Smooth muscle cell (in vitro differentiated cells): ENCODE results near the gene MAB21L1. TPM values are rescaled to one million over a fixed set of nuclear protein-coding genes. Genes with fewer than 3 reads are reported as not detected.

Experiments used
- DNase-seq: peaks from one replicate; lab custom pipeline; 2025; ENCODE audit not compliant: unreplicated experiment; lab: John Stamatoyannopoulos, UW
- H2AFZ ChIP-seq: fragments of 200-600 bp; sonication (generic); 2 replicates; pipeline ENCODE4 v1.6.0; 2016; ENCODE audit warnings: antibody characterized with exemption, low read depth, mild to moderate bottlenecking
- H3F3A ChIP-seq: fragments of 200-600 bp; sonication (generic); 2 replicates; pipeline ENCODE4 v1.6.0; 2017; ENCODE audit warnings: antibody characterized with exemption, low read depth
- H3K27ac ChIP-seq: fragments of 200-600 bp; sonication (generic); 2 replicates; pipeline ENCODE4 v1.5.1; 2016; ENCODE audit warnings: low read depth, mild to moderate bottlenecking
- H3K27me3 ChIP-seq: fragments of 200-600 bp; sonication (generic); 2 replicates; pipeline ENCODE4 v1.6.1; 2016; ENCODE audit warnings: low read depth, mild to moderate bottlenecking
- H3K36me3 ChIP-seq: fragments of 200-600 bp; sonication (generic); 2 replicates; pipeline ENCODE4 v1.5.1; 2016; ENCODE audit warnings: low read depth
- H3K4me1 ChIP-seq: fragments of 200-600 bp; sonication (generic); 2 replicates; pipeline ENCODE4 v1.5.1; 2016; ENCODE audit warnings: low read depth
- H3K4me2 ChIP-seq: fragments of 200-600 bp; sonication (generic); 2 replicates; pipeline ENCODE4 v1.6.0; 2016; ENCODE audit warnings: mild to moderate bottlenecking
- H3K4me3 ChIP-seq: fragments of 200-600 bp; sonication (generic); 2 replicates; pipeline ENCODE4 v1.5.1; 2016; ENCODE audit warnings: mild to moderate bottlenecking
- H3K79me2 ChIP-seq: fragments of 200-600 bp; sonication (generic); 2 replicates; pipeline ENCODE4 v1.6.0; 2016; ENCODE audit warnings: low read depth, mild to moderate bottlenecking
- H3K9ac ChIP-seq: fragments of 200-600 bp; sonication (generic); 2 replicates; pipeline ENCODE4 v1.6.0; 2016; ENCODE audit warnings: low read depth
- H3K9me3 ChIP-seq: fragments of 200-600 bp; sonication (generic); replicated peaks from 2 replicates; pipeline ENCODE4 v1.5.1; 2016; ENCODE audit warnings: low read depth
- H4K20me1 ChIP-seq: fragments of 200-600 bp; sonication (generic); 2 replicates; pipeline ENCODE4 v1.6.0; 2016; ENCODE audit warnings: low read depth
- WGBS: methylation state at CpG from one replicate; pipeline ENCODE4 v1.1.7; 2016; ENCODE audit warnings: low lambda C conversion rate; 5-methylcytosine and 5-hydroxymethylcytosine counted together
- polyA plus RNA-seq: library from polyadenylated mRNA; unstranded; fragments of >200 nt; fragmentation: Nextera tagmentation; extraction: Ambion mirVana; gene quantifications from 2 replicates; pipeline ENCODE4 v1.2.1, GENCODE V29; 2016
- total RNA-seq: library from RNA; depleted of rRNA; stranded (reverse); fragments of >200 nt; gene quantifications from 2 replicates; pipeline ENCODE4 v1.2.3, GENCODE V29; 2014
- TF ChIP-seq, protein P1 (sequence below): fragments of 200-600 bp; sonication (generic); IDR thresholded peaks from 2 replicates; pipeline ENCODE4 v1.5.1; 2017; ENCODE audit warnings: borderline replicate concordance, mild to moderate bottlenecking, antibody characterized with exemption; ENCODE audit not compliant: insufficient read depth, poor library complexity, severe bottlenecking

Gene MAB21L1
- total and polyA plus RNA-seq, 2 experiments from 2014 or later = 0.18 TPM; not detected in 1

- H3K9me3 ChIP-seq = no peaks in the 10 kb centered on the region
- no peak overlapping the region for H3K4me2 ChIP-seq
- no peaks in the 10 kb centered on the region for H3F3A ChIP-seq
- H3K27ac ChIP-seq = no peak overlapping the region
- TF ChIP-seq, protein P1, sequence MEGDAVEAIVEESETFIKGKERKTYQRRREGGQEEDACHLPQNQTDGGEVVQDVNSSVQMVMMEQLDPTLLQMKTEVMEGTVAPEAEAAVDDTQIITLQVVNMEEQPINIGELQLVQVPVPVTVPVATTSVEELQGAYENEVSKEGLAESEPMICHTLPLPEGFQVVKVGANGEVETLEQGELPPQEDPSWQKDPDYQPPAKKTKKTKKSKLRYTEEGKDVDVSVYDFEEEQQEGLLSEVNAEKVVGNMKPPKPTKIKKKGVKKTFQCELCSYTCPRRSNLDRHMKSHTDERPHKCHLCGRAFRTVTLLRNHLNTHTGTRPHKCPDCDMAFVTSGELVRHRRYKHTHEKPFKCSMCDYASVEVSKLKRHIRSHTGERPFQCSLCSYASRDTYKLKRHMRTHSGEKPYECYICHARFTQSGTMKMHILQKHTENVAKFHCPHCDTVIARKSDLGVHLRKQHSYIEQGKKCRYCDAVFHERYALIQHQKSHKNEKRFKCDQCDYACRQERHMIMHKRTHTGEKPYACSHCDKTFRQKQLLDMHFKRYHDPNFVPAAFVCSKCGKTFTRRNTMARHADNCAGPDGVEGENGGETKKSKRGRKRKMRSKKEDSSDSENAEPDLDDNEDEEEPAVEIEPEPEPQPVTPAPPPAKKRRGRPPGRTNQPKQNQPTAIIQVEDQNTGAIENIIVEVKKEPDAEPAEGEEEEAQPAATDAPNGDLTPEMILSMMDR = no peak
- DNase-seq = no peak
- H3K27me3 ChIP-seq = no peaks in the 10 kb centered on the region
- no peaks in the 10 kb centered on the region for H3K79me2 ChIP-seq
- H3K4me3 ChIP-seq = no peak overlapping the region
- H3K4me1 ChIP-seq = peaks cover 8% of the 10 kb centered on the region
- WGBS = 39% methylated on average over 6 of the region's 6 CpGs
- H2AFZ ChIP-seq = no peak overlapping the region
- no peaks in the 10 kb centered on the region for H3K36me3 ChIP-seq
- no peaks in the 10 kb centered on the region for H4K20me1 ChIP-seq
- no peak overlapping the region for H3K9ac ChIP-seq
These were observed 38.5 kb upstream of the MAB21L1 start for GRCh38 chr13:35514801-35515502.

DNA sequence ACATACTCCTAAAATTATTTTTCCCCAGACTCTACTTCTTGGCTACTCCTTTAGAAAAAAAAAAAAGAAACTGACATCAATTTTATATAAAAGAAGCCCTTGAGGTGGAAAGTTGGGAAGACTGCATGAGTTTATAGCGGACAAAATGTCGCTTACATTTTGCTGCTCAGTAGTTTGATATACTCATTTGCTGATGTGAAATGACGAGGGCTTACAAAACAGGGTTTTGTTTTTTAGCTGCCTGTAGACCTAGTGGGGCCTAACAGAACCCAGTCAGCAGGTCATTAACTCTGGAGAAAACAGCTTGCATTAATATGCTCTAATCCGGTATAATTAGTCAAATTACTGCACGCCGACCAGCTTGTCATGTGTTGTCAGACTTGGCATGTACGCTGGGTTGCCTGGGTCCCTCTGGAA, 37.6 kb upstream of the MAB21L1 start:
- TF ChIP-seq, protein P1 = no peak
- no peak overlapping the region for H3K27ac ChIP-seq

DNA sequence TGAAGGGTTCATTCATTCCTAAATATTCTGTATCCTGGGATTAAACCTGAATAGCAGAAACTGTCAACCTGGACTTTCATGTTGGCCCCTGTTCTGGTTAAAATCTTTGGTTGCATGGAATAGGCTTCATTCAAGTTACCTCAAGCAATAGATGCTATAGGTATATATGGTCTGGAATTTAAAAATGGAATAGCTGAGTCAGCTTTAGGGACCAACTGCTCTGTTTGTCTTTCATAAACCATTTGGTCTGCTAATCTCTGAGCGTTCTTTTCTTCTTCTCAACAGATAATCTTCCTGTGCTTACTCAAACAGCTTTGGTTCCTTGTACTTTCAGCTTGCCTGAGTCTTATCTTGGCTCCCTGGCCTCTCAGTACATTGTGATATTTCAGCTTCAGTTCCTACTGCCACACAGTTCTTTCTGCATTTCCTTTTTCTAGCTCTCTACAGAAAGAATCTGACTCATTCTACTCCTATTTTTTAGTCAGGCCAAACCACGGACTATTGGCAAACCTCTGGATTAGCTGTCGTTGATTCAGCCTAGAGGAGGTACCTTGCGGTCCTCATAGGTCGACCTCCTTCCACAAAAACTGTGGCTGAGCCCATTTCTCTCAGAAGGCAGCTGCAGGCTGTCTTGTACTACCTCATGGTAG, 35.9 kb upstream of the MAB21L1 start:
- no peak overlapping the region for H3K4me3 ChIP-seq
- no peaks in the 10 kb centered on the region for H3K36me3 ChIP-seq
- H3K9me3 ChIP-seq = no peaks in the 10 kb centered on the region
- no peaks in the 10 kb centered on the region for H3K79me2 ChIP-seq
- no peaks in the 10 kb centered on the region for H3F3A ChIP-seq
- H3K27ac ChIP-seq = peak overlapping the region; percentile 3
- TF ChIP-seq, protein P1 = no peak
- H3K4me1 ChIP-seq = peaks cover 8% of the 10 kb centered on the region
- DNase-seq = no peak
- no peaks in the 10 kb centered on the region for H4K20me1 ChIP-seq
- H3K9ac ChIP-seq = no peak overlapping the region
- no peak overlapping the region for H2AFZ ChIP-seq
- WGBS = 46% methylated on average over 5 of the region's 5 CpGs
- H3K4me2 ChIP-seq = no peak overlapping the region
- H3K27me3 ChIP-seq = no peaks in the 10 kb centered on the region

More for the DNA sequence above, 37.6 kb upstream of the MAB21L1 start:
- Histone ChIP-seq H3K4me3 (no peak overlapping the region), H3K36me3 (no peaks in the 10 kb centered on the region), H3K9me3 (no peaks in the 10 kb centered on the region), H3K4me2 (no peak overlapping the region), H3F3A (no peaks in the 10 kb centered on the region), H3K4me1 (peaks cover 8% of the 10 kb centered on the region), H3K79me2 (no peaks in the 10 kb centered on the region), H2AFZ (no peak overlapping the region), H3K9ac (no peak overlapping the region), H4K20me1 (no peaks in the 10 kb centered on the region), H3K27me3 (no peaks in the 10 kb centered on the region)
- no peak for DNase-seq
- 88% methylated on average over 7 of the region's 7 CpGs for WGBS
